HG03342 (cell line): ENCODE data around the gene DLG2.
"Not testable (repeated sequence)": the region's sequence is repeated elsewhere in the genome, so short reads cannot be mapped to it uniquely, and the experiment has no call there.

Experiments
- ATAC-seq: cut with Tn5 transposase; IDR thresholded peaks from one replicate; pipeline ENCODE4 v1.9.1; 2021; ENCODE audit warnings: mild to moderate bottlenecking, moderate library complexity; ENCODE audit not compliant: unreplicated experiment

Gene DLG2

DNA sequence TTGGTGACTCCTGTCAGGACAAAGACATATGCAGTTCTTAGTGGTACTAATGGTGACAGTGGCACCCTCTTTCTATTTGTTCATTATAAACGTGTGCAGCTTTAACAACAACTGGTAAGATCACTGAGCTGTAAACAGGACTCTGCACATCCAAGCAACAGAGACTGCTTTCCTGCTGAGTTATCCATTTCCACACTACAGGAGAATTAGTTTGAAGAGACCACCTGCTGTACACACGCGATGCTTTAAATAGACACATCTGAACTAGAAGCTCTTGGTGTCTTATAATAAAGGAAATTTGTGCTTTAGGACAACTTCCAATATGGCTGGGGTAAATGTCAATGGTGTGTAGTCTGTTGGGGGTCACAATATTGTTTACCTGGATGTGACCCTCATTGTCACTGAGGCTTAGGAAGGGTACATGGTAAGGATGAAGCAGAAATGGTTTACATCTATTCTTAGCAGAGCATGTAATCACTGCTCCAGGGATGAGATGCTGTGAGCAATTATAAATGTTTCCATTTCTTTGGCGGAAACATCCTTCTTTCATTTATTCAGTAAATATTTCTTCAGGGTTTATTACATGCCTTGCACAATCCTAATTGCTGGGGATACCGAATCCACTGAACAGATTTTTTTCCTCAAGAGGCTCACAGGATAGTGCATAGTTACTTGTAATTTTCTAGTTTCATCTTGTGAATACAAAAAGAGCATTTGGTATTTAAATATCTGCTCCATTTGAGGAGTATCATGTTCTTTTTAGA is 1987.0 kb downstream of the DLG2 start:
- ATAC-seq: no peak

DNA sequence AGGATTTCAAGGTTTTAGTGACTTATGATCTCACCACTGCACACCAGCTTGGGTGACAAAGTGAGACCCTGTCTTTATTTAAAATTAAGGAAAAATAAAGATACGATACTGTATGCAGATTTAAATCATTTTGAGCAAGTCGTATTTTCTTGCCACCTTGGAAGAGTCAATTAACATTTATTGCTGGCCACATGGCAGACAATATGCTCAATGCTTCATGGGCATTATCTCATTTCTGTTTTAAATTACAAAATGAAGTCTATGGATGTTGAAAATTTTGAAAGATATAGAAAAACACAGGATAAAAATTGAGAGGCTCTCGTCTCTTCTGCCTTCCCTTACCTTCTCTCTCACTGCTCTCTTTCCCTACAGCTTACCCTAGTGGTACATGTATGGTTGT is 1992.0 kb downstream of the DLG2 start:
- no peak for ATAC-seq

DNA sequence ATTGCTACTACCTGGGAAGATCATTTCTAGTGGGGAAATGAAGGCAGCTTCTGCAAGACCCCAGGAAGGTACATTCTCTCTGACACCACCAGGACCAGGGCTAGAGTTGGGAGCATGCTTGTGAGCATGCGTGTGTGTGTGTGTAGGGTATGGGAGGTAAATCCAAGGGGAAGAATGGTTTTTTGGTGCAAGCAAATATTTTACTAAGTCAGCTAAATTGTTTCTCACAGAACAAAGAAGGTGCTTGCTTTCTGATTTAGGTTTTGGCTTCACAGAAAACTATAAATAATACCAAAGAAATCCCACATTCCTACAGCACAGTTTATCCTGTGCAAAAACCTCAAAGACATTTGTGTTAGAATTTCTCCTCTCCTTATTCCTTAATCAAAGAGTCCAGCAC is 1996.9 kb downstream of the DLG2 start:
- no peak for ATAC-seq

DNA sequence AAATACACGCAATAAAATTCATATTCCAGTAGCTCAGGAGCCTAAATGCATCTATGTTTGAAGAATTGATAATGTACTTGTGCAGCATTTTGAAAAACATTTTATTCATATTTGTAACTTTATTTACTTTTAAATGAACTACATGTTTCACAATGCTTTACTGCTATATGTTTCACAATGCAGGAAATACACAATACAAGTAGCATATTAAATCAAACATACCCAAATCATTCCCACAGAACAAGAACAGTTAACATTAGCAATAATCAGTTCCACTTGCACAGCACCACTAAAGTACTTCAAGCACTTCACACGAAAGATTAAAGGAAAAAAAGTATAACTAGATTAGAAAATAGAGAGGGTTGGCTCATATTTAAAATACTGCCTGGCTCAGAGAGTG is 1997.4 kb downstream of the DLG2 start:
- ATAC-seq: no peak

DNA sequence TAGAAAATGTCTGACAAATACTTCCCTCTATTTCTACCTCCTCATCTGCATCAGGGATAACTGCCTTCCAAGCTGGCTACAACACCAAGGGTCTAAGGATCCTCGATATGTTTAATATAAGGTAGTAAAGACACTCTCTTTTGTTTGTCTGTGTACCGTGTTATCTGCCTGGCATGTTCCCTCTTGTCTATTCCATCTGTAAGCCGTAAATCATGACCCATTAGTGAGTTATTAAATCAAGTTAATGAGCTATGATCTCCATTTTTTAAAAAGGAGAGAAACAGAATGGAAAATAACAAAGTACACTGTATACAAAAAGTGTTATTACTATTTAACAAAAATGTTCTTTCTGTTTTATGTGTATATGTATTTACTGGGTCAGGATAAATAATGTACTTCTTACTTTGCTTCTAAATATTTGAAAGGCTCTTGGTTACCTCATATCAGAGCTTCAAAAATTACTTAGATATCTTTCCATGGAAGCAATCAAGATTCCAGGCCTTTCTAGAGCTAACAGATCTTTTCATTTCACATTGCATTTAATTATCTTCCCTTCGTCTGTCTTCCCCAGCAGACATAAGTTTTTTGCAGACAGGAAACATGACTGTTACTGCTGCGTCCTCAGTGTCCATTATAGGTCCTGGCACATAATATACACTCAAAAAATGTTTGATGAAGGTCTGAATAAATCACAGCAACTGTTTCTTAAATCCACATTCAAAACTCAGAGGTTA is 1998.4 kb downstream of the DLG2 start:
- ATAC-seq: no peak

DNA sequence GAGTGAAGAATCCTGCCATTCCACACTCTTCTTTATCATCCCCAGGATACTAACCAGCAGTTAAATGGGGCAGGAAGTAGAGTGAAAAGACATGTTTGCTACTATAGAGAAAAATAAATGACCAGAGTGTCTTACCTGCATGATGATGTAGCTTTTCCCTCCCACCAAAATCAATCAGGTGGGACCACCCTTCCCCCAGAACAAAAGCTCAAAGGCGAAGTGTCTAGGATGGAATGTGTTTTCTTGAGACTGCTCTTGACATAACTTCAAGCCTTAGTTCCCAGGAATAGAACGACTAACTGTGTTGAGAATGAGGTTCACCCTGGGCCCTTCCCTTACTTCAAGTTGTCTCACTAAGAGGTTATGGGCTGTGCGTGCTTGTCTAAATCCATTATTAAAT is 2001.8 kb downstream of the DLG2 start:
- no peak for ATAC-seq

DNA sequence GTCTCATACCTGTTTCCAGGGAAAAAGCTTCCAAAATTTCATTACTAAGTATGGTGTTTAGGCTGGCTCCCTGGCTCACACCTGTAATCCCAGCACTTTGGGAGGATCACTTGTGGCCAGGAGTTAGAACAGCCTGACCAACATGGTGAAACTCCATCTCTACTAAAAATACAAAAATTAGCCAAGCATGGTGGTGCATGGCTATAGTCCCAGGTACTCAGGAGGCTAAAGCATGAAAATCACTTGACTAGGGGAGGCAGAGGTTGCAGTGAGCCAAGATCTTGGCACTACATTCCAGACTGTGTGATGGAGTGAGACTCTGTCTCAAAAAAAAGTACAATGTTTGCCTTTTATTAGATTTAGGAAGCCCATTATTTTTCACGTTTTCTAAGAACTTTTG is 2009.5 kb downstream of the DLG2 start:
- ATAC-seq: no peak

DNA sequence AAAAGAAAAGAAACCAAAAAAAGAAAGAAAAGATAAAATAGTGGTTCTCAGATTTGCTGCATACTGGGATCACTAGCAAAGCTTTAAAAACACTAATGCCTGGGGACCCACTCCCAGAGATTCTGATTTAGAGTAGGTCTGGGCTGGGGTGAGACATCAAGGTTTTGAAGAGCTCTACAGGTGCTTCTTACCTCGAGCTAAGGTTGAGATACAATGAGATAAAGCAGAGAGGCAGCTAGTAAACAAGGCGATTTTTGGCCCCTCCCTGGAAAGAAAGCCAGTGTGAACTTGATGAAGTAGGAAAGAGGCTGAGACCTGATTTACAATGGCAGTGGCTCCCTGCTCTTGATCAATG is 2013.4 kb downstream of the DLG2 start:
- peak; percentile 16 for ATAC-seq

DNA sequence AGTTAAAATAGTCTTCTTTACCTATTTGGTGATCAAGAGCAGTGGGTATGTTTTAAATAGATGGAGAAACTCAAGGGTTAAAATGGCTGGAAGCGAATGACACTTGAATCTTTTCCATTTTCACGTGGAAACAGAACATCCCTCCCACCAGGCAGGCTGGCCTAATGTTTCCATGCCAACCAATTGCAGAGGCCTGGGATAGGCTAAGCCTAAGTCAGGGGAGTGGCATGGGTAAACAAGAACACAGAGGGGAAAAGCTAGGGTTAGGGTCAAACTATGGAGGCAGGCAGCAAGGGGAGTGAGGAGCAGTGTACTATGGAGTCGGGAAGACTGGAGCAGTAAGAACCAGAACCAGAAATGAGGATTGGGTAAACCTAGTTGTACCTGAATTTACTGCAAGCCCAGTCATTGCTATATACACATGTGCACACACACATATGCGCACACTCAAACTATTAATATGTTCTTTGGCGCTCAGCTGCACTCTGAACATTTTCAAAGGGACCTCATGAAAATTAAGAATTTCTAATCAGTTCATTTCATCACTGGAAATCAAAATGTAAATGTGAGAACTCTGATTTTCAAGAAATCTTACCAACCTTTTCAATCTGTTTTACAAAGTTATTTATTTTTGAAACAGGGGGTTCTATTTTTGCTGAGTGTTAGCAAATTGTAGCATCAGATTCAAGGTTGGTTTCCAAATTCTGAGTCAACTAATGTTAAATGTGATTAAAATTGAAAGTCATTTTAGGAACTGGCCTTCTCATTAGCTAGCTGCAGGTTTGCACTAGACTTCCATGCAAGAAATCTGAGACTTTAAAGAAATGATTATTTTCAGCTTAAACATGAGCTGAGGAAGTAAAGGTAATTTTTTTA is 2014.0 kb downstream of the DLG2 start:
- ATAC-seq: peak; percentile 84

DNA sequence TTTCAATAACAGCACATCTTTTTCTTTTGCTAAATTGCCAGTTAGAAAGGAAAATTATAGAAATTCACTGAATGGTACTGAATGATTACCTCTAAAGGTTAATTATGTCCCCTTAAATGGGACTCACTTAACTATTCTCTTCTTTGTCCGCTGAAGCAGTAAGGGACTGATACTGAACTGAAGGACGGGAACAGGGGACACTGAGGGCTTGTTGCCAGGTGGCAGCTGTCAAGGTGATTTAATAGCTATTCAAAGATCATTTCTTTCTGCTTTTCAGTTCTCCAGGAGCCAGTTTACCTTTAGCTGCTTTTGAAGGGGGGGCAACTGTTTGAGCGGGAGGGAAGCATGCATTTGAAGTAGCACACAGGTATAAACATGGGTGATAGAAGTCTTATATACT is 2015.5 kb downstream of the DLG2 start:
- no peak for ATAC-seq

DNA sequence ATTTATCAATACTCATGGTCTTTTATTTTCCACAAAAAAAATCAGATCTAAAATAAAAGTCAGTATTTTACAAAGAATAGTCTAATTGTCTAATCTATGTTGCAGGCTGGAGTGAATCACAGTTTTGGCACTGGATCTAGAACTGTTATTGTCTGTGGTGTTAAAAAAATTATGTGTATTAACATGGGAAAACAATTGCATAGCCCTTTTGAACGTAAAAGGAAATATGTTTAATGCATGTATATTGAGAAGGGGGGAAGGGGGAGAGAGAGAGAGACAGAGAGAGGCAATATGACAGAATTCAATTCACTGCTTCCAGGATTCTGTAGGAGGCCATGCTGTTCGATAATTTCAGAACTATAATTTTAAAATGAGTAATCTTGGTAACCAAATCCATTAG is 2016.1 kb downstream of the DLG2 start:
- no peak for ATAC-seq

DNA sequence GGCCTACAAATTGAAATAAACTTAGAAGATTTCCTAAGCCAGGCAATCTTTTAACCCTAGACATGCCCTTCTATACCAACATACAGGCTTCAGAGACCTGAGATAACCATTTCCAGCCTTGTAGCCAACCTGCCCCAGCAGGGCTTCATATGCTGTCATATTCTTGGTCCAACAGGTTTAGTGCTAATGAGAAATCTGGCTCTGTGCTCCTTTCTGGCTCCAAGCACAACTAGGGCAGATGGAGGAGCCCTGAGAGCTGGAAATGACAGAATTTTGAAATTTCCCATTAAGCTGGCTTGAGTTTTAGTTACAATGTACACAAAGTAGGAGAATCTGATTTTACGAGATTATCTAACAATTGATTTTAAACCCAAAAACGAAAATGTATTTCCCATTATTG is 2018.0 kb downstream of the DLG2 start:
- ATAC-seq: no peak

DNA sequence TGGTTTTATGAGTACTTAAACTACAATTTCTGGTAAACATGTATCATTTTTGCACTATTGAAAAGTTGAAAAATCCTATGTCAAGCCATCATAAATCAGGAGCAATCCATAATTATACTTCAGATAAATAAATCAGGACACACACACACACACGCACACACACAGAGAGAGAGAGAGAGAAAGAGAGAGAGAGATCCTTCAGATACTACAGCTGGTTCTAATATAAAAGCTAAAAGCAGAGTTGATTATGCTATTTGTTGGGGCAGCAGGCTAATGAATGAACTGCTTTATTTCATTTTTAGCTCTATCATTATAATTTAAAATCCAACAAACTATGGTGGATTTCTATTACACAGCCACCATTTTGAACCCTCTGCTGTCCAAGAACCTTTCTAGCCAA is 2018.6 kb downstream of the DLG2 start:
- no peak for ATAC-seq

DNA sequence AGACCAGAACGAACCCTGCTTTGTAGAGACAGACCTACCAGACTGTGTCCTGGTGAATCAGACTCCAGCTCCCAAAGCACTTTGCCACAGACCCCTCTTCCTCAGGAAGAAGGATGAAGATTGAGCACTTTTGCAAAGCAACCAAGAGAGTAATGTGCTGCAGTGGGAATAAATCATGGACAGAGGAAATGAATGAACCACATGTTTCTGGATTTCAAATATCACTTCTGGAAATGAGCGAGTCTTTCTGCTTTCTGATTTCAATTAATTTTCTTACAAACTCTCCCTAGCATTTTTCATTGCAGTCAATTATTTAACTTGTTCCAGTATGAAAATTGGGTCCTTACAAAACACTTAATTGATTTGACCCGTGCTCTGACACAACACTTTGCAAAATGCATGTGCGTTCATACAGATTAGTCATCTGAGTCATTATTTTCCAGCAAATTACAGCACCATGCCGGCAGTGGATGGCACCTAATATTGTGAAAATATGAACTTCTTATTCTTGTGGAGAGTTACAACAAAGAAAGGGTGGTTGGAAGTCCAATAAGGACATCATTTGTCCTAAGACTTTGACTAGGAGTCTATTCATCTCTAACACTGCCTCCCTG is 2025.1 kb downstream of the DLG2 start:
- ATAC-seq: no peak

DNA sequence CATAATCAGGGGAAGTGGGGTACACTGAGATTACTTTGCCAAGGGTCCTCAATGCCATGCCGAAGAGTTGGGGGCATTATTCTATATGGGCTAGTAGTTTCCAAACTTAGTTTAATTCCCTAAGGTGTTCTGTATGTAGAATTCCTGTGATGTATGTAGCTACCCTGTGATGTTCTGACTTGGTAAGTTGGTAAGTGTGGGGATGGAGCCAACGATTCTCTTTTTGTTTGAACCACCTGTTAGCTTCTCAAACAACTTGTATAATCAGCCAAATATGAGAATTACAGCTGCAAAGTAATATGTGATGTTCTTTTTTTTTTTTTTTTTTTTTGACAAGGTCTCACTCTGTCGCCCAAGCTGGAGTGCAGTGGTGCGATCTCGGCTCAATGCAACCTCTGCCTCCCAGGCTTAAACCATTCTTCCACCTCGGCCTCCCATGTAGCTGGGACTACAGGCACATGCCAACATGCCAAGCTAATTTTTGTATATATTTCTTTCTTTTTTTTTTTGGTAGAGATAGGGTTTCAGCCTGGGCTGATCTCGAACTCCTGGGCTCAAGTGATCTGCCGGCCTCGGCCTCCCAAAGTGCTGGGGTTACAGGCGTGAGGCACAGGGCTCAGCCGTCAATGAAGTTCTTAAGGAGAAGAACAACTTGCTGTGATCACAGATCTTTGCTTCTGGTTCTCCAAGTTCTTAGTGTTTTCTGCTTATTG is 2025.8 kb downstream of the DLG2 start:
- no peak for ATAC-seq

DNA sequence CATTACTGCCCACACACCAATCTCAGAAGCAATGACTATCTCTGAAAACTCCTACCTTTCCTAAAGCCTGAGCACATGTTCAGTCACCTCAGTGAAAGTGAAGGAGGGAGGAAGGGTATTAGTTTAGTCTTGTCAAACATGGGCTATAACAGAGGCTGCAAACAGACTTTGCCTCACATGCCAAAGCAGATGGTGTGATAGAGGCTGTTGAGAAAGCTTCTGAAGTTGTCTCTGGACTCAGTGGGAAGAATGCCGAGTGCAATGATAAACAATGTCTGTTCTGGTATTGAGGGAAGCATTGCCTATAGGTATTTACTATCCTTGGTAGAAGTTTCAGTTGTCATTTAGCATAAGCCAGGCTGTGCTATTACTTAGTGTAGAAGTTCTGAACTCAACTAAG is 2026.5 kb downstream of the DLG2 start:
- no peak for ATAC-seq

DNA sequence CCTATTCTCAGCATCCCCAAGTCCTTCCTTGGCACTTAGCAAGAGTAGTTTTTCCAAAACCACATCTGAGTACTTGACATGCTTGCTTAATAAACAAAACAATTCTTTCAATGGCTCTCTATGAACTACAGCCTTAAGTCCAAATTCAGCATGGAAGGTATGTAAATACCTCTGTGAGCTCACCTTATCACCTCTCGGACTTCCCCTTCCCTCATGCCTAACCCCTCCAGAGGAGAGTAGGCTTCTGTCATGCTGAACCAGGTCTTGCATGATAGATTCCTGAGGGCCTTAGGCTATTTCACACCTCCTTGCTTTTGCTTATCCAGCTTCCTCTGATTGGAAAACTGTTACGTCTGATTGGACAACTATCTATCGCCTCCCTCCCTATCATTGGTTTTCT is 2028.1 kb downstream of the DLG2 start:
- no peak for ATAC-seq

DNA sequence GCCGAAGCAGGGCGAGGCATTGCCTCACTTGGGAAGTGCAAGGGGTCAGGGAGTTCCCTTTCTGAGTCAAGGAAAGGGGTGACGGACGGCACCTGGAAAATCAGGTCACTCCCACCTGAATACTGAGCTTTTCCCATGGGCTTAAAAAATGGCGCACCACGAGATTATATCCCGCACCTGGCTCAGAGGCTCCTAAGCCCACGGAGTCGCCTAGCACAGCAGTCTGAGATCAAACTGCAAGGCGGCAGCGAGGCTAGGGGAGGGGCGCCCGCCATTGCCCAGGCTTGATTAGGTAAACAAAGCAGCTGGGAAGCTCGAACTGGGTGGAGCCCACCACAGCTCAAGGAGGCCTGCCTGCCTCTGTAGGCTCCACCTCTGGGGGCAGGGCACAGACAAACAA is 2039.3 kb downstream of the DLG2 start:
- ATAC-seq: not testable (repeated sequence)

DNA sequence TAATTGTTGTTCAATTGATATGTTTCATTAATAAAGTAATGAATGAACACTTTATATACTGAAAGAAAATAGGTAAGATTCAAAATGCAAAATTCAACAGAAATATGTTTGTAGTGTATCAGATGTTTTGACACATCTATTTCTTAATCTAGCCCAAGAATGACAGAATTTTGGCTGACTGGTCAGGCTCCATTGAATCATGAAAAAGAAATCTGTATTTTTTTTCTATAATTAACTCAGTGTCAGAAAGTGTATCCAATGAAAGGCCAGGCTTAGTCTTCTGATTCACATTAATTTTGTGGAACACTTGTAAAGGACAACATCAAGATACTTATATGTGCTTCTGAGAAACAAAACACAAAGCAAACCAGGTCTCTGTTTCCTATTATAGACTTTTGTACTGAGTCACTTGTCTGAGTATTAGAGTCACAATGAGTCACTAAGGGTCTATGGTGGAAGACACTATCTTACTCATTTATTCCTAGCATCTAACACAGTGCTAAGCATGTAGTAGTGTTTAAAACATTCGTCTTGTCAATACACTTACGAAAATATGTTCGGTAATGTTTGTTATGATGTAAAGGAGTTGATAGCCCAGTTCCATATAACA is 2043.3 kb downstream of the DLG2 start:
- ATAC-seq: peak; percentile 97

DNA sequence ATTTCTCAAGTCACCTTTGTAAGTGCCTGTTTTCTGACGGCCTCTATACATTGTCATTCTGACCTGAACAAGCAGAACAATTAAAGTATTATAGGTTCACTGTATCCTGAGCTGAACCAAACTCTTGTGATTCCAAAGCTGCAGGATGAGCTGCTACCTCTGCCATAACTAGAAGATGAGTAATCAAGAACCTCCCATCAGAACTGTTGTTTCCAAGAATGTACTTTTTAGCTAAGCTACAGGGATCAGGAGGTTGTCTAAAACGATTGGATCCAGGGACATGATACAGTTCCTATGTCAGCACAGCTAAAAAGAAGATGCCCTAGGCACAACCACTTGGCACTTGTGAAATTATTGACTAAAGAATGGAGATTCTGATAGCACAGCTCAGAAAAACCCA is 2052.6 kb downstream of the DLG2 start:
- ATAC-seq: no peak
